DOHH2 (cell line): ENCODE results near the gene PIGB.
A peak's percentile ranks its signal among the peaks of the same experiment; 100 is the strongest.
"Not testable (repeated sequence)": the region's sequence is repeated elsewhere in the genome, so short reads cannot be mapped to it uniquely, and the experiment has no call there.

Experiments used
- H3F3A ChIP-seq: fragments of 200-600 bp; sonication (generic), shearing (Covaris generic); 2 replicates; pipeline ENCODE4 v1.6.0; 2016; ENCODE audit warnings: antibody characterized with exemption, mild to moderate bottlenecking; ENCODE audit not compliant: control insufficient read depth, insufficient read depth
- H3K27ac ChIP-seq: fragments of 200-600 bp; sonication (generic); 2 replicates; pipeline ENCODE4 v1.5.1; 2014; ENCODE audit warnings: low read depth, mild to moderate bottlenecking, low read length, moderate library complexity
- H3K27me3 ChIP-seq: fragments of 200-600 bp; sonication (generic); 2 replicates; pipeline ENCODE4 v1.6.1; 2014; ENCODE audit warnings: mild to moderate bottlenecking, low read length, mixed read lengths; ENCODE audit not compliant: control insufficient read depth
- H3K36me3 ChIP-seq: fragments of 200-600 bp; sonication (generic); 2 replicates; pipeline ENCODE4 v1.6.1; 2014; ENCODE audit warnings: mild to moderate bottlenecking, low read length, moderate library complexity, mixed read lengths; ENCODE audit not compliant: control insufficient read depth
- H3K4me1 ChIP-seq: fragments of 200-600 bp; sonication (generic); 2 replicates; pipeline ENCODE4 v1.6.1; 2014; ENCODE audit warnings: mild to moderate bottlenecking, low read length, mixed read lengths; ENCODE audit not compliant: control insufficient read depth
- H3K4me2 ChIP-seq: fragments of 200-600 bp; sonication (generic); 2 replicates; pipeline ENCODE4 v1.6.0; 2014; ENCODE audit warnings: mild to moderate bottlenecking, low read length, moderate library complexity
- H3K4me3 ChIP-seq: fragments of 200-600 bp; sonication (generic); 2 replicates; pipeline ENCODE4 v1.5.1; 2014; ENCODE audit warnings: mild to moderate bottlenecking, low read length, mixed read lengths
- H3K79me2 ChIP-seq: fragments of 200-600 bp; sonication (generic); 2 replicates; pipeline ENCODE4 v1.6.1; 2014; ENCODE audit warnings: mild to moderate bottlenecking, low read length, mixed read lengths; ENCODE audit not compliant: control insufficient read depth
- H3K9me2 ChIP-seq: fragments of 200-600 bp; sonication (generic); replicated peaks from 2 replicates; pipeline ENCODE4 v1.6.1; 2014; ENCODE audit warnings: mild to moderate bottlenecking, low read length, mixed read lengths; ENCODE audit not compliant: control insufficient read depth
- H3K9me3 ChIP-seq: fragments of 200-600 bp; sonication (generic); 2 replicates; pipeline ENCODE4 v1.6.1; 2014; ENCODE audit warnings: antibody characterized with exemption, low read length, mixed read lengths; ENCODE audit not compliant: control insufficient read depth, insufficient read depth
- H4K20me1 ChIP-seq: fragments of 200-600 bp; sonication (generic); 2 replicates; pipeline ENCODE4 v1.6.0; 2014; ENCODE audit warnings: low read depth, mild to moderate bottlenecking, antibody characterized with exemption, low read length, moderate library complexity; ENCODE audit not compliant: control insufficient read depth, insufficient read depth
- EZH2phosphoT487 ChIP-seq: fragments of 200-600 bp; sonication (generic); IDR thresholded peaks from 2 replicates; pipeline ENCODE4 v1.6.1; 2017; ENCODE audit warnings: borderline replicate concordance, mild to moderate bottlenecking, antibody characterized with exemption, low read length, moderate library complexity, mixed read lengths
- TF ChIP-seq, protein P1 (sequence below): fragments of 200-600 bp; sonication (generic); IDR thresholded peaks from one replicate; pipeline ENCODE4 v1.5.1; 2014; ENCODE audit warnings: antibody characterized with exemption, mild to moderate bottlenecking, low read depth, low read length; ENCODE audit not compliant: poor library complexity, severe bottlenecking

PIGB gene

DNA sequence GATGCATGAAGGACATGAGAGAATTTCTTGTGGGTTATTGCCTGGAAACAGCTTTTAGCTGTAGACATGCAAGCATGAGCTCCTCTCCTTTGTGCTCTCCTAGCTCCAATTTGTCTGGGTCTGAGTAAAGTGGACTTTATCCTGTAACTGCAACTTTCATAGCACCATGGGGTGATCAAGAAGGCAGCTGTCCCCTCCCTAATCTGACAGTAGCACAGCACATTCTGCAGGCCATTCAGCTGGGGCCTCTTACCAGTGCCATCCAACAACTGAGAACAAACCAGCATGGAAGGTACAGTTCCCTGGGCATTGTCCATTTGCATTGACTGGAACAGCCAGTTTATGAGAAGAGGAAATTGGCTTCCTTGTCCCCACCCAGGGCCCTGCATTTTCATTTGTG is 21.7 kb upstream of the PIGB start:
- Histone ChIP-seq H3K4me1 (no peaks in the 10 kb centered on the region), H3K9me2 (no peaks in the 10 kb centered on the region), H3K27ac (no peak overlapping the region), H3K79me2 (no peaks in the 10 kb centered on the region), H3K36me3 (no peaks in the 10 kb centered on the region), H3K4me3 (no peak overlapping the region), H3K9me3 (no peaks in the 10 kb centered on the region), H3K27me3 (no peaks in the 10 kb centered on the region), H3F3A (no peaks in the 10 kb centered on the region), H4K20me1 (no peaks in the 10 kb centered on the region), H3K4me2 (no peak overlapping the region)
- TF ChIP-seq, protein P1, sequence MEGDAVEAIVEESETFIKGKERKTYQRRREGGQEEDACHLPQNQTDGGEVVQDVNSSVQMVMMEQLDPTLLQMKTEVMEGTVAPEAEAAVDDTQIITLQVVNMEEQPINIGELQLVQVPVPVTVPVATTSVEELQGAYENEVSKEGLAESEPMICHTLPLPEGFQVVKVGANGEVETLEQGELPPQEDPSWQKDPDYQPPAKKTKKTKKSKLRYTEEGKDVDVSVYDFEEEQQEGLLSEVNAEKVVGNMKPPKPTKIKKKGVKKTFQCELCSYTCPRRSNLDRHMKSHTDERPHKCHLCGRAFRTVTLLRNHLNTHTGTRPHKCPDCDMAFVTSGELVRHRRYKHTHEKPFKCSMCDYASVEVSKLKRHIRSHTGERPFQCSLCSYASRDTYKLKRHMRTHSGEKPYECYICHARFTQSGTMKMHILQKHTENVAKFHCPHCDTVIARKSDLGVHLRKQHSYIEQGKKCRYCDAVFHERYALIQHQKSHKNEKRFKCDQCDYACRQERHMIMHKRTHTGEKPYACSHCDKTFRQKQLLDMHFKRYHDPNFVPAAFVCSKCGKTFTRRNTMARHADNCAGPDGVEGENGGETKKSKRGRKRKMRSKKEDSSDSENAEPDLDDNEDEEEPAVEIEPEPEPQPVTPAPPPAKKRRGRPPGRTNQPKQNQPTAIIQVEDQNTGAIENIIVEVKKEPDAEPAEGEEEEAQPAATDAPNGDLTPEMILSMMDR, result no peak
- no peak for TF ChIP-seq EZH2phosphoT487

DNA sequence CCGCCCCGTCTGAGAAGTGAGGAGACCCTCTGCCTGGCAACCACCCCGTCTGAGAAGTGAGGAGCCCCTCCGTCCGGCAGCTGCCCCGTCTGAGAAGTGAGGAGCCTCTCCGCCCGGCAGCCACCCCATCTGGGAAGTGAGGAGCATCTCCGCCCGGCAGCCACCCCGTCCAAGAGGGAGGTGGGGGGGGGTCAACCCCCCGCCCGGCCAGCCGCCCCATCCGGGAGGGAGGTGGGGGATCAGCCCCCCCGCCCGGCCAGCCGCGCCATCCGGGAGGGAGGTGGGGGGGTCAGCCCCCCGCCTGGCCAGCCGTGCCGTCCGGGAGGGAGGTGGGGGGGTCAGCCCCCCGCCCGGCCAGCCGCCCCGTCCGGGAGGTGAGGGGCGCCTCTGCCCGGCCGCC is 16.2 kb upstream of the PIGB start:
- not testable (repeated sequence) for H3K27me3 ChIP-seq, H3K36me3 ChIP-seq, H3K79me2 ChIP-seq, H3K4me3 ChIP-seq, H3K4me2 ChIP-seq, H3K27ac ChIP-seq, H3K9me2 ChIP-seq, H3K9me3 ChIP-seq, H4K20me1 ChIP-seq, H3K4me1 ChIP-seq, H3F3A ChIP-seq

DNA sequence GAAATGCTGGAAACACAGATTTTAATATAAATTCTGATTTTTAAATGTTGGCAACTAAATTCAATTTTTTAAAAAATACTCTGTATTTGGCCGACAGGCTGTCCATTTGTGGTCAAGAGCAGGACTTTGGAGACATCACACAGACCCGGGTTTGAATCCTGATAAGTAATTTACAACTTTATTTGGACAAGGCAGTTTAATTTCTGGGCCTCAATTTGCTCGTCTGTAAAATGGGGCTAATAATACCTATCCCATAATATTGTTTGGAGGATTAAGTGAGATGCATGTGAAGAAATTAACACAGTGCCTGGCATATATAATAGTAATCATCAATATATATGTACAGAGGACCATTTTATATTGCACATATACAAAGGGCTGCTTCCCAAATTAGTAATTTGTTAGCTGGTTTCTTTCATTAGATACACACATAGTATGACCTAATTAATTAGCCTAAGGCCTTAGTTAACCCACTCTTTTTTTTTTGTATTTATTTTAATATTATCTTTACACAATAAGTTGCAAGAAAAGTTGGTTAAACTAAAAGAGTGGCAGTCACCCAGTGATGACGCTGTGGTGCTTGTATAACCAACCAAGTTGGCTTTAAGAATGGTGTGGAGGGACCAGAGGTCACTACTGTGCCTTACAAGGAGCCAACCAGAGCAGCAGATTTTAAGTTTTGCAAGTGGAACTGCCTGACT is 665 bp downstream of the PIGB start:
- no peaks in the 10 kb centered on the region for H3K9me2 ChIP-seq
- peaks cover 60% of the 10 kb centered on the region for H3K79me2 ChIP-seq
- no peaks in the 10 kb centered on the region for H3K27me3 ChIP-seq
- peaks cover 27% of the 10 kb centered on the region for H3K4me1 ChIP-seq
- H3K27ac ChIP-seq, result peak overlapping the region; percentile 84
- H3K4me2 ChIP-seq, result peak overlapping the region; percentile 80
- no peaks in the 10 kb centered on the region for H3K9me3 ChIP-seq
- peaks cover 15% of the 10 kb centered on the region for H3K36me3 ChIP-seq
- TF ChIP-seq, protein P1, result no peak
- TF ChIP-seq EZH2phosphoT487, result no peak
- peak overlapping the region; percentile 99 for H3K4me3 ChIP-seq
- 0 out of 2 replicates have a peak, but pooled peaks cover 6% of the 10 kb centered on the region for H3F3A ChIP-seq
- H4K20me1 ChIP-seq, result no peaks in the 10 kb centered on the region

DNA sequence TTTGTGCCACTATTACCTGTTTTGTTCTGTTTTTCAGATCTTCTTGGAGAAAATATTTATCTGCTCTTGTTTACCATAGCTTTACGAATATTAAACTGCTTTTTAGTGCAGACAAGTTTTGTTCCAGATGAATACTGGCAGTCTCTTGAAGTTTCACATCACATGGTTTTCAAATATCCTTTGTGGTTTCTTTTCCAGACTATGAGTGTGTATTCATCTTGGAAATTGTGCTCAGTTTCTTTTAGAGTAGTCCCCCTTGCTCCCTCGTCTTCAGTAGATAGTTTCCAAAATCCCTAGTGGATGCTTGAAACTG is 1.2 kb downstream of the PIGB start:
- Histone ChIP-seq H3F3A (0 out of 2 replicates have a peak, but pooled peaks cover 6% of the 10 kb centered on the region), H3K9me2 (no peaks in the 10 kb centered on the region), H4K20me1 (no peaks in the 10 kb centered on the region), H3K4me1 (peaks cover 28% of the 10 kb centered on the region), H3K9me3 (no peaks in the 10 kb centered on the region), H3K36me3 (peaks cover 17% of the 10 kb centered on the region), H3K27ac (no peak overlapping the region), H3K4me3 (peak overlapping the region; percentile 99), H3K4me2 (peak overlapping the region; percentile 80), H3K27me3 (no peaks in the 10 kb centered on the region), H3K79me2 (peaks cover 55% of the 10 kb centered on the region)
- TF ChIP-seq, protein P1, result no peak
- no peak for TF ChIP-seq EZH2phosphoT487
